ENCODE results near the gene BORCS8. TPM values are rescaled to one million over a fixed set of nuclear protein-coding genes. Genes with fewer than 3 reads are reported as not detected.

The BORCS8 gene
- total and polyA plus RNA-seq, 2 donors (not counting 3 experiments of a cell fraction or from before 2014, with no cell fraction given): 37.4 to 45.8 TPM

GRCh38 chr19:19142347-19142746 is 49.6 kb downstream of the BORCS8 start:
- no peak for FAIRE-seq
- CTCF ChIA-PET: interaction anchor here (0.7 to 3.7 kb wide), 5 partner anchors 12 to 90 kb away, joined by 3 to 14 read pairs (median 9); no protein-coding TSS in a partner anchor
- intact Hi-C loops (cut with micrococcal nuclease): no loop called here

More at GRCh38 chr19:19142347-19142746, 49.6 kb downstream of the BORCS8 start:
- no TSS peak for BruUV-seq (replicated peaks)
- POLR2A ChIA-PET: interaction anchor here (0.6 kb wide), 1 partner anchor 51 kb away, joined by 4 read pairs; no protein-coding TSS in a partner anchor
- TF ChIP-seq MYC (IDR thresholded peaks at IDR 0.05; ENCODE audit: low read depth, low read length) (no peak), FOS (IDR thresholded peaks at IDR 0.05; ENCODE audit: borderline replicate concordance, insufficient read depth, low read length) (no peak), POLR2A (IDR thresholded peaks at IDR 0.05; ENCODE audit: low read depth, low read length) (no peak), CTCF (IDR thresholded peaks at IDR 0.05; ENCODE audit: extremely low read depth in 1 of 2, insufficient read depth in 1 of 2, low read depth in 1 of 2, low read length in 2 of 2) (no peak), GATA2 (IDR thresholded peaks at IDR 0.05; ENCODE audit: insufficient read depth, insufficient read length, low read depth, low read length) (no peak), EZH2 (IDR thresholded peaks at IDR 0.05; ENCODE audit: borderline replicate concordance, low read depth, low read length, severe bottlenecking) (no peak), POLR2AphosphoS5 (IDR thresholded peaks at IDR 0.05; ENCODE audit: insufficient read depth, low read depth, low read length) (no peak), JUN (IDR thresholded peaks at IDR 0.05; ENCODE audit: borderline replicate concordance, insufficient read depth, insufficient read length, low read depth) (no peak)
- TF ChIP-seq, protein P1, sequence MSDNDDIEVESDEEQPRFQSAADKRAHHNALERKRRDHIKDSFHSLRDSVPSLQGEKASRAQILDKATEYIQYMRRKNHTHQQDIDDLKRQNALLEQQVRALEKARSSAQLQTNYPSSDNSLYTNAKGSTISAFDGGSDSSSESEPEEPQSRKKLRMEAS (IDR thresholded peaks at IDR 0.05; ENCODE audit: insufficient read depth, insufficient read length): no peak
- no peaks in the 10 kb centered on the region for H4K20me1 ChIP-seq (replicated peaks; ENCODE audit: control insufficient read depth, extremely low read depth, insufficient read depth, low read length)
- H3K36me3 ChIP-seq (ENCODE audit: control insufficient read depth in 2 of 2, extremely low read depth in 1 of 2, insufficient read depth in 2 of 2, low read length in 2 of 2): no peaks in the 10 kb centered on the region
- DNase-seq (ENCODE audit: low read depth, low spot score): no peak
- no peaks in the 10 kb centered on the region for H3K9me1 ChIP-seq (replicated peaks; ENCODE audit: control insufficient read depth, extremely low read depth, insufficient read depth, low read length)
- H3K27ac ChIP-seq (ENCODE audit: insufficient read depth, low read depth, low read length): no peak overlapping the region
- dilution Hi-C loops (cut with MboI; ENCODE audit: extremely low pct_ligation_motif_present, low sequenced_read_pairs): no loop called here
- no peaks in the 10 kb centered on the region for H3K79me2 ChIP-seq (ENCODE audit: control insufficient read depth, insufficient read depth, low read length)
- peaks cover 8% of the 10 kb centered on the region for H3K4me1 ChIP-seq (ENCODE audit: control insufficient read depth, extremely low read depth, insufficient read depth, low read length)
- no peak overlapping the region for H3K4me2 ChIP-seq (ENCODE audit: insufficient read depth, low read length)
- H3K27me3 ChIP-seq (ENCODE audit: control insufficient read depth in 2 of 2, insufficient read depth in 2 of 2, low read length in 2 of 2): no peaks in the 10 kb centered on the region
- H2AFZ ChIP-seq (ENCODE audit: low read depth, low read length): no peak overlapping the region
- H3K9me3 ChIP-seq (replicated peaks; ENCODE audit: control insufficient read depth, insufficient read depth, low read length): no peaks in the 10 kb centered on the region
- H3K9ac ChIP-seq (replicated peaks; ENCODE audit: extremely low read depth, insufficient read depth, low read length): no peak overlapping the region
- no peak overlapping the region for H3K4me3 ChIP-seq (replicated peaks in 1 of 3; ENCODE audit: insufficient read depth in 1 of 3, low read depth in 1 of 3, low read length in 3 of 3)
